NCI-H2107 treated with DMSO at 0.1 percent for 48 hours (cell line): ENCODE results near the gene OGFR.
A peak's percentile ranks its signal among the peaks of the same experiment; 100 is the strongest.

Source experiments
- DNase-seq: peaks from one replicate; lab custom pipeline; 2025; ENCODE audit not compliant: unreplicated experiment; lab: John Stamatoyannopoulos, UW

The OGFR gene

DNA sequence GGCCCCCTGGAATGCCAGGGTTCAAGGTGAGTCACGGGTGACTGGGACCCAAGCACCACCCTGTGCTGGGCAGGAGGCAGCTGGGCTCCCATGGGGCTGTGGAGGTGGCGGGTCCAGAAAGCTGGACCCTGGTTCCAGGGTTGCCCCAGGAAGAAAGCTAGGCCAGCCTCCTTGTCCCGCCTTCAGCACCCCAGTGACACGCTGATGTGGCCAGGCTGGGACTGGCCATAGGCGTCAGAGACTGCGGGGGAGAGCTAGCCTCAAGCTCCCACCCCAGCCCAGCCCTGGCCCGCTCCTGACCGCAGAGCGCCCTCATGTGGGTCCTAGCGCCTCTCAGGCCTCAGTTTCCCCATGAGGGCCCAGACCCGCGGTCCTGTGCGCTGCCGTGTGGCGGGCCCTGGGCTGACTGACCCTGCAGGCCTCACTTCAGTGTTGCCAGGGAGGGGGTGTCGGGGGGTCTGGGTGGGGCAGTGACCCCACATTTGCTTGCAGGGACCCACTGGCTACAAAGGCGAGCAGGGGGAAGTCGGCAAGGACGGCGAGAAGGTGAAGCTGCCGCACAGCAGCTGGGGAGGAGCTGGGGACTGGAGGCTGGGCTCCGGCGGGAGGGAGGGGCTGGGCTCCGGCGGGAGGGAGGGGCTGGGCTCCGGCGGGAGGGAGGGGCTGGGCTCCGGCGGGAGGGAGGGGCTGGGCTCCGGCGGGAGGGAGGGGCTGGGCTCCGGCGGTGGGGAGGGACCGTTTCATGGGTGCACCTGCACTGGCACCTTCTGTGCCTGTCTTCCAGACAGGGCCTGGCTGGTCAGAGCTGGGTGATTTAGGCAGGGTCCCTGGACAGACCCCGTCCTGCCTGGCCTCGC lies 20.1 kb downstream of the OGFR start:
- DNase-seq: no peak

DNA sequence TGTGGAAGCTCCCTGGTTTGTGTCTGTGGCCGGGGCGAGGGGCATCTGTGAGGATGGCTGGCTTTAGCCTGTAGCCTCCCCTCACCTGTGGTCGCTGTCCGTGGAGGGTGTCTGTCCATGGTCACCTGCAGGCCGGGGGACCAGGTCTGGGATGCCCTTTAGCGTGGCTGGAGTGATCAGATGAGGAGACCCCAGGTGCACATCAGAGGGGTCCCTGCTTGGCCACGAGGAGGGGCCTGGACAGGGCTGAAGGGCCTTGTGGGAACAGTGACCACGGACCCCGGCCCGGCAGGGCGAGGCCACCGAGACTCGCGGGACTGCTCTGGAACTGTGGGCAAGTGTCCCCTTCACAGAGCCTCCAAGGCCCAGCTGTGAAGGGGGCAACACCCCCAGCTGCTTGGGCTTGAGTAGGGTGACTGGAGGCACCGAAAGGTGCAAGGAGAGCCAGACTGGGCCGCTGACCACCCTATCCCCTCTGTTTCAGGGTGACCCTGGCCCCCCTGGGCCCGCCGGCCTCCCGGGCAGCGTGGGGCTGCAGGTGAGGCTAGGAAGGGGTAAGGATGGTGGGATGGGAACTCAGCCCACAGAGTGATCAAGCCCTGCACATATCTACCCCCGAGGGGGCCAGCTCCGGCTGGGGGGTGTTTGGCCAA lies 20.8 kb downstream of the OGFR start:
- DNase-seq: no peak

DNA sequence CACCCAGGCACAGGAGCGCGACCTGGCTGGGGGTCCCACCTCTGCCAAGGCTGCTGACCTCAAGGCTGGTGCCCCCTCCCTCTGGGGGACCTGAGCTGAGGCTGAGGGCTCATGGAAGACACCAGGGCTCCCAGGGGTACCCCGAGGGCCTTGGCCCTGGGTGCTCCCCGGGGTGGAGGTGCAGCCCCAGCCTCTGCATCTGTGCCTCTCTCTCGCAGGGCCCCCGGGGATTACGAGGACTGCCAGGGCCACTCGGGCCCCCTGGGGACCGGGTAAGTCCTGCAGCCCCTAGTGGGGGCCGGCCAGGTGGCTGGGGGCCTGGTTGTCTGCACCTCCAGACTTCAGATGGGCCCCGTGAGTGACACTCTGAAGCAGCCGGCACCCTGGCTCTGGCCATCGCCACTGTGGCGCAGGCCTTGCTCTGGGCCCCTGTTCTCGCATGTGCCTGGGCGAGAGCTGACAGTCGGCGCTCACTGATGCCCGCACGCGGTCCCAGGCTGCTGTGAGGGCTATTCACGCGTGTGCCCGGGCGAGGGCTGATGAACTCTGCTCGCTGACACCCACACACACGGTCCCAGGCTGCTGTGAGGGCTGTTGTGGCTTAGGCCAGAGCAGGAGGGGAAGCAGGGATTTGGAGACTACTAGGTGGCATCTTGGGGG lies 21.5 kb downstream of the OGFR start:
- no peak for DNase-seq

DNA sequence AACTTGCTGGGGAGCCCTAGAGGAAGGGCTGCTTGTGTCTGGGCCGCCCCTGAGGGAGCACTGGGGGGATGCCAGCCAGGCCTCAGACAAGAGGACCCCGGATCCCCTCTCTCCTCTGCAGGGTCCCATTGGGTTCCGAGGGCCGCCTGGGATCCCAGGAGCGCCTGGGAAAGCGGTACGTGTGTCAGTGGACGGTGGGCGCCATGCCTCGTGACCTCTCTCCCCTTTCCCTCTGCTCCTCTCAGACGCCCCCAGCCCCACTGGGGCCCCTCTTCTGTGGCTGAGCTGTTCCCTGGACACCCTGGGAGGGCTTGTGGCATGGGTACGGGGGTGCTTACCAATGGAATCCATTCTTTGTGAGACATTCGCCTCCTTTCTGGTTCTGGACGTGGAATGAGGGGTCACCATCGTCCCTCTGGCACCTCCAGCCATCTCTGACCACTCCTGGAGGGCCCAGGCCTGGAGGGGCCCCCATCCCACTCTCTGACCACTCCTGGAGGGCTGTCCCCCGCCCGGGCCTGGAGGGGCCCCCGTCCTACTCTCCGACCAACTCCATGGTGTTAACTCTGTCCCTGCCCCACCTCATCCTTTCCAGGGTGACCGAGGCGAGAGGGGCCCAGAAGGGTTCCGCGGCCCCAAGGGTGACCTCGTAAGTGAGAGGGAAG lies 22.1 kb downstream of the OGFR start:
- DNase-seq: no peak

DNA sequence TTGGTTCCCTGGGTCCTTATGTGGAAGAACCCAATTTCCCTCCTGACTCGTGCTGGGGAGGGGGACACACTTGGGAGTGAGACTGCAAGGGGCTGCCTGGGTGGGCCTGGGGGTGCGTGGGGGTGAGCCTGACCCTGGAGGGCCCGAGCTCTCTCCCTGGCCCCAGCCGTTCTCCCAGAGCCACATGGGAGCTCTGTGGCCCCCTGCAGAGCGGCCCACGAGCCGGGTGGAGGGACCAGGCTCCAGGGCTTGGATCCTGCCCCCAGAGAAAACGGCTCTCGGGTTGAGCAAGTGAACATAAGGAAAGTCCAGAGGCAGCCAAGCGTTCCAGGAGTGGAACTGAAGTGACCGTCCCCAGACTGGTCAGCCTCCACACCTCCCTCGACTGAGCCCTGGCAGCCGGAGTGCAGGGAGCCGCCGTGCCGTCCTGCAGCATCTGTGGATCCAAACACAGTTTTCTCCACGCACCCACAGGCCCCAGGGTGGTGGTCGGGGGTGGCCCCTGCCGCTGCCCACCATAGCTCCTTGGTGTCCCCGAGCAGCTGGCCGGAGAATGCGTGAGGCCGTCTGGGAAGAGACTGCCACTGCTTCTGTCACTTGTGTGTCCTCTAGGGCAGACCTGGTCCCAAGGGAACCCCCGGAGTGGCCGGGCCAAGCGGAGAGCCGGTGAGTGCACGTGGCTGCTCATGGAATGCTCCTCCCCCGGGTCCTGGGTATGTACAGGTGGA lies 22.8 kb downstream of the OGFR start:
- DNase-seq: no peak

DNA sequence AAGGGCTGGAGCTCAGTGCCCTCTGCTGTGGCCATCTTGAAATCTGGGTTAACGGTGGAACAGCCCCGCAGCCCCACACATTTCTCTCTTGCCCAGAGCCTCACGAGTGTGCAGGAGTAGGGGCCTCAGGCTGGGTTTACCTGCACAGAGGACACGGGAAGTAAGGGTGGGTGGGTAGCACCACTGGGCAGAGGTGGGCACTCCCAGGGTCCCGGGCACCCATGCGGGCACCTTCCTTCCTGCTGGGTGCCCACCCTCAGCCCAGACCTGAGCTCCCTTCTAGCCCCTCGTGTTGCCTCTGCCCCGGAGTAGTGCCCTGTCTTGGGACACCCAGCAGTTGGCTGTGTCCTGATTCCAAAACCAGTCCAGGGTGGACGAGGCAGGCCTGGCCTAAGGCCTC lies 23.4 kb downstream of the OGFR start:
- DNase-seq: no peak

DNA sequence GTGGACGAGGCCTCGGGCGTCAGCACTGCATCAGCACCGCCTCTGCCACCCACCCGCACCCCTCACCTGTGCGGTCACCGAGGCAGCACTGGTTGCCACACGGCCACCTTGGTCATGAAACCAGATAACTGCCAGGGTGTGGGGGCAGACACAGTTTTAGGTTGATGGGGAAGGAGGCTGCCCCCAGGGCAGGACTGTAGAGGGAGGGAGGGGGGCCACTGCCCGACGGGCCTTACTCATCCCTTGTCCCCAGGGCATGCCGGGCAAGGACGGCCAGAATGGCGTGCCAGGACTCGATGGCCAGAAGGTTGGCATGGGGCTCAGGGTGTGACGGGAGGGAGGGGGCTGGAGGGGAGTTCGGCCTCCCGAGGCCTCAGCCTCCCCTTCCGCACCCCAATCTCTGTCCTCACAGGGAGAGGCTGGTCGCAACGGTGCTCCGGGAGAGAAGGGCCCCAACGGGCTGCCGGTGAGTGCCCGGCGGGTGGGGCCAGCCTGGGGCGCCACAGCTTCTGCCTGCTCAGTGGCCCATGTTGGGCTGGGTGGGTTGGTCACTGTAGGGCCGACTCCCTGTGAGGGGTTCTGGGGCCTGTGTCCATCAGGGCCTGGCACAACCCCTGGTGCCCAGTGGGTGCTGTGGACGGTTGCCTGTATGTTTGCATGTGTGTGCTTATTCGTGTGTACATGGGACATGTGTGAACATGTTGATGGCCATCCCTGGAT lies 24.0 kb downstream of the OGFR start:
- DNase-seq: no peak

DNA sequence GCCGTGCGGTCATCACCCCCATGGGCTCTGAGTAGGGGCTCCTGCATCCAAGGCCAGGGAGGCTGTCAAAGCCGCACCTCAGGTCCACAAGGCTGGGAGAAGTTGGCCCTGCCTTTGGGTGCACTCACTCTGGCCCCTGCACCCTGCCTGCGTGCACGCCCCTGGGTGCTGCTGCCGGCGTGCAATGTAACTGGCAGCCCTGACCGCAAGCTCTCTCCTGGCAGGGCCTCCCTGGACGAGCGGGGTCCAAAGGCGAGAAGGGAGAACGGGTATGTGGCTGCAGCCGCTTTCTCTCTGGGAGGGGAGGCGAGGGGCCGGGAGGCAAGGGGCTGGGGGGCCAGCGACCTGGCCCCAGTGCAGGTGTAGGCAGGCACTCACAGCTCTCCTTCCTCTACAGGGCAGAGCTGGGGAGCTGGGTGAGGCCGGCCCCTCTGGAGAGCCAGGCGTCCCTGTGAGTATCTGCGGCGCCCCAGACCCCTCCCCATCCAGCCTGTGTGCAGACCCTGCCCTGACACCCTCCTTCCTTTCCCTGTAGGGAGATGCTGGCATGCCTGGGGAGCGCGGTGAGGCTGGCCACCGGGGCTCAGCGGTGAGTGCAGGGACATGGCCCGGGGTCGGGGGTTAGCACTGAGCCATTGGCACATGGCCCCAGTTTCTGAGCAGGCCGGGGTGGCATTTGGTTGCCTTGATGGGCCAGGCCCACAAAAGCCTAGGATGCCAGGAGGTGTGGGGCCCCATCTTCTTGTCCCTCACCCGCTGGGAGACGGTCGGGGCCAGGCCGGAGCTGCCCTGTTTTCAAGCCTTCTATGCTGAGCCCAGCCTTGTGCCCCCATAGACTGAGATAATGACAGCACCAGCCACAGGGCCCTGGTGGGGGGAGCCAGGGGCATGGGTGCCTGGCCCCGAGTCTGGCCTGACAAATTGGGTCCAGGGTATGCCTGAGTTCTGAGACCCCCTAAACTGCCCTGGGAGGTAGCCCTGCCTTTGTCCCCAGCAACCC lies 24.9 kb downstream of the OGFR start:
- DNase-seq: no peak

DNA sequence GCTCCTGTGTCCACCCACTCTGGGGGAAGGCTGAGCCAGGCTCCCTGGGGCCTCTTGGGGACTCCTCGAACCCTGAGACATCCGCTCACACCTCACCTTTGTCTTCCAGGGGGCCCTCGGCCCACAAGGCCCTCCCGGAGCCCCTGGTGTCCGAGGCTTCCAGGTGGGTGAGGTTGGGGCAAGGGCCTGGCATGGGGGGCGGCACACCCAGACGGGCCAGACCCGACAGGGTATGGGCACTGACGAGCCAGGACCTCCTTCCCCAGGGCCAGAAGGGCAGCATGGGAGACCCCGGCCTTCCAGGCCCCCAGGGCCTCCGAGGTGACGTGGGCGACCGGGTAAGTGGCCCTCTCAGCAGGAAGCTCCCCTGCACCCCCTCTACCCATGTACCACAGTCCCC lies 25.6 kb downstream of the OGFR start:
- DNase-seq: no peak

DNA sequence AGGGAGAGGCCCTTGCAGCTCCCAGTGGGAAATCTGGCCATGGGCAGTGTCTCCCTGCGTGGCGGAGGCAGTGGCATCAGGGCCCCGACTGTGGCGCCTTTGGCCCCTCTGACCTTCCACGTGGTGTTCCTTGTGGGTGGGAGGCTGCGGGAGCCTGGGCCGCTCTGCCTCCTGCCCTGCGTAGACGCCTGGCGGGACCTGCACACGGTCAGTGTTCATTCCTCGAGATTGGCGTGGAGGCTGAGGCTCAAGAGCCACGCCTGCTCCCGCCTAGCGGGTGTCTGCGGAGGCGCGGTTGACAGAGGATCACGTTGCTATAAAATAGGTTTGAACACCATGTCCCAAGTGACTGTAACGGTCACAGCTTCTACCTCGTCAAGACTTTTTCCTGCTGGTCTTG lies 26.2 kb downstream of the OGFR start:
- DNase-seq: no peak

DNA sequence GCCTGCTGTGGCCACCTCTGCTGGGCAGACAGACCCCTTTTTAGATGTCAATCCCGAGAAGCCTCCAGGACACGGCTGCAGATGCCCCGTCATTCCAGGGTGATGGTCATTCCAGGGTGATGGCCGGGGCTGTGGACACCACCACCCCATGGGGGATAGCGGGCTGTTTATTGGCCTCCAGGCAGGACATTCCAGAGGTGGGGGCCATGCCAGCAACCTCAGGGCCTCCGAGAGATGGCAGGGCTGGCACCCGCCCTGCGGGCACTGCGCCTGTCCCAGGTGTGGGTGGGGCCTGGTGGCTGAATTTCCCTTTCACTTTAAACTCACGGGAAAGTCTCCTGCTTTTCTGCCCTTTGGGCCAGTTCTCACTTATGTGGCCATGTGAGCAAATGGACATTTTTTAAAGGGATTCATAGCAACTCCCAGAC lies 26.7 kb downstream of the OGFR start:
- DNase-seq: no peak

DNA sequence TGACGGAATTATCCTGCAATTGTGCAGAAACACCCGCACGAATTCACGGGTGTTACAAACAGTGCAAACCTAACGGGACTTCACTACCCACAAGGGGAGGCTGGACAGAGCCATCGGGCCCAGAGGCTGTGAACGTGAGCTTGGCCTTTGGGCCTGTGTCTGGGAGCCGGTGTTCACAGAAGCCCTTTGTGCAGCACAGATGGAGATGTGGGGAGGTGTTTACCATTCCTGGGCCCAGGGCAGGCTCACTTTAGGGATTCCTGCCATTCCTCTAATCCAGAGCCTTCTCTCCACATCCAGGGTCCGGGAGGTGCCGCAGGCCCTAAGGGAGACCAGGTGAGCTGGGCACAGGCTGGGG lies 27.2 kb downstream of the OGFR start:
- no peak for DNase-seq

DNA sequence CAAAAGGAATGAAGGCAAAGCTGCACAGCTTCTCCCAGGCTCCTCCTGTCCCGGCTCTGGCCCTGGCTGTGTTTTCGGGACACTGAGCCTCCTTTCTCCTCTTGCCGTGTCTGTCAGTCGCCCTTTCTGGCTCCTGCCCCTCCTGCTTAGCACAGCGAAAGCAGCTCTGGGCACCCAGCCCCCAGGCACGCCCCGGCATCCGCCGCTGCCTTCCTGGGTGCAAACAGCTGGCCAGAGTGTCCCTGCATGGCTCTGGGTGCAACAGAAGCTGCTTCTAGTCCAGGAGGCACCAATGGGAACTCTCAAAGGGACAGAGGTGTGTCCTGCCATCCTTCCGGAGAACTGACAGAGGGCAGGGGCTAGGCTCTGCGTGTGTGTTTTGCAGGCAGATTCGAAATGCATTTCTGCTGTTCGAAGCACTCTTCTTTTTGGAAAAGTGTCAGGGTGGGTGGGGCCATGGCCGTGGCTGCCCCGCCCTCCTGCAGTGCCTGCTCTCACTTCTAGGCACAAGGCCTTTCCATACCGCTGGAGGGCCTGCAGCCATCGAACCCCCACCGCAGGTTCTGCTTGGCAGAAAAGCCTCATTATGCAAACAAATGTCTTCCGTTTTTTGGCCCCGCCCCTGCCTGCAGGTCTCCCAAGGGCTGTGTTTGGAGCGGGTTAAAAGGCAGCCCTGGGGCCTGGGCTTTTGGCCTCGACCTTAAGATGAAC lies 27.7 kb downstream of the OGFR start:
- DNase-seq: peak; percentile 26

DNA sequence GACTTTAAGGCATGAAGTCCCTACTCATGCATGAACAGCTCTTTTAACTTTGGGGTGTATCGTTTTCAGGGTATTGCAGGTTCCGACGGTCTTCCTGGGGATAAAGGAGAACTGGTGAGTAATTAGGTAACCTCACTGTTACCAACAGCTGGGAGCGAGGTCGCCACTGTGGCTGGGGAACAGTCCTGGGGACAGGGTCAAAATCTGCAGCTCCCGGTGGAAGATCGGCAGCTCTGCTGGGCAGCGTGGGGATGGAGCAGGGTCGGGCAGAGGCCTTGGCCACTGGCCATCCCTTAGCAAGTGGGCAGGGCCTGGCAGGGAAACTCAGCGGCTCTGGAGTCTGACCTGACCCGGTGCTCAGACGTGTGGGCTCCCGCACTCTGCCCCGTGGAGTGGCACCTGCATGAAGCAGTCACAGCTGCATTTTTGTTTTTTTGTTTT lies 28.3 kb downstream of the OGFR start:
- DNase-seq: no peak

DNA sequence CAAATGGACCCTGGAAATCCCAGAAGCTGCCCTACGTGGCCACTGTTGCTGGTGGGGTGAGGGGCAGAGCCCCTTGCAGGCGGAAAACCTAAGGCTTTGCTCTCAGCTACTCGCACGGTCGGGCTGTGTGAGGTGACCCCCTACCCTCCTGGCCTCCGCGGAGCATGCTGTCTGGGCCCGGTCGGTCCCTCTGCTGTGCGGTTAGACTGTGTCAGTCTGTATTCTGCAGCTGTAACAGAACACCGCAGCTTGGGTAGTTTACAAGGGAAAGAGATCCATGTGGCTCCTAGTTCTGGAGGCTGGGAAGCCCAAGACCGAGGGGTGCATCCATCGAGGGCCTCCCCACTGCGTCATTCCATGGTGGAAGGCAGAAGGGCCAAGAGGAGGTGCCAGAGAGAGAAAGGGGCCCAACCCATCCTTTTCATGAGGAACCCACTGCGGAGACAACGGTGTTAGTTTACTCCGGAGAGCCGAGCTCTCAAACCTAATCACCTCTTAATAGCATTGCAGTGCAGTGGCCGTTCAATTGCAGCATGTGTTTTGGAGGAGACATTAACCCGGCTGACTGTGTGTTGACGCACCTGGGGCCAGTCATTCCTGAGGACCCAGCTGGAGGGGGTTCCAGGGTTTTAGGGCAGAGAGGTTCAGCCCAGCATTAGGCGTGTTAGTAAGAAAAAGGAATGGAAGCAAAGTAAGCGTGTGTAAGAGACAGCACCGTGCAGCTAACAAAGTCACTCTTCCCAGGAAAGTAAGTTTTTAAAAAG lies 30.5 kb downstream of the OGFR start:
- no peak for DNase-seq

DNA sequence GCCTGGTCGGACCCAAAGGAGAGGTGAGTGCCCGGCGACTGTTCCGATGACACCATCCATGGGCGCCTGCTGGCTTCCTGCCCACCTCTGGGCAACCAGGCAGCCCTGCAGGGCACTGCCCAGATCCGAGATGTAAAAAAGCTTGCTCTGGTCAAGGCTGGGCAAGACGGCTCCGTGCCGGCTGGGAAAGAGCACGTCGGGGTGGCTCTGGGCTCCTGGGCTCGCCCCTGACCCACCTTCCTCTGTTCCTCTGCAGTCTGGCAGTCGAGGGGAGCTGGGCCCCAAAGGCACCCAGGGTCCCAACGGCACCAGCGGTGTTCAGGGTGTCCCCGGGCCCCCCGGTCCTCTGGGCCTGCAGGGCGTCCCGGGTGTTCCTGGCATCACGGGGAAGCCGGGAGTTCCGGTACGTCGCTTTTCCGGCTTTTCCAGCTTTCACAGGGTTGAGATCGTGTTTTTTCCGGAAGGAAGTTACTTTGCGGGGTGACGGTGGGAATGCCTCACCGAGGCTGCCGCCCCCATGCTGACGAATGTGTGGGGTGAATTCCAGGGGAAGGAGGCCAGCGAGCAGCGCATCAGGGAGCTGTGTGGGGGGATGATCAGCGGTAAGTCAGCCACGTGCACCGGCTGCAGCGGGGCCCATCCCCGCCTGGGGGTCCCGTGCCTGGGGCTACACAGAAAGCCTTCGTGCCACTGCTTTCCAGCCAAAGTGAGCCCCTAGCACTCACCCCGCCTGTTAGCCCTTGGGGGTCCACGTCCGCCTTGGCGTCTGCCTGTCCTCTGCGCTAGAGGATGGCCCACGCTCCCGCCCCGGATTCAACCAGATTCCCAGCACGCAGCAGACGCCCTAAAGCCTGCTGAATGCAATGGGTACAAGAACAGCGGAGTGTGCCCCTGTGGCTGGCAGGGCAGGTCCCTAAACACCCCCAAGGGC lies 31.6 kb downstream of the OGFR start:
- no peak for DNase-seq
